Type B pancreatic cell (in vitro differentiated cells): ENCODE data around the gene PDE2A. TPM values are rescaled to one million over a fixed set of nuclear protein-coding genes. Genes with fewer than 3 reads are reported as not detected.

Experiments used
- DNase-seq: peaks from one replicate; pipeline ENCODE4 v3.0.0; 2021; ENCODE audit warnings: mixed read lengths; ENCODE audit not compliant: unreplicated experiment; ENCODE audit errors: extremely low spot score
- H3K27ac Mint-ChIP-seq: 2 replicates; pipeline ENCODE4 v1.8.0; 2021; ENCODE audit warnings: mild to moderate bottlenecking, mixed read lengths
- H3K27me3 Mint-ChIP-seq: 2 replicates; pipeline ENCODE4 v1.8.0; 2021; ENCODE audit warnings: mixed read lengths
- H3K36me3 Mint-ChIP-seq: 2 replicates; pipeline ENCODE4 v1.8.0; 2021; ENCODE audit warnings: mixed read lengths
- H3K4me1 Mint-ChIP-seq: one replicate; pipeline ENCODE4 v1.8.0; 2021; ENCODE audit warnings: mixed read lengths; ENCODE audit not compliant: unreplicated experiment
- H3K4me3 Mint-ChIP-seq: 2 replicates; pipeline ENCODE4 v1.8.0; 2021; ENCODE audit warnings: mild to moderate bottlenecking, mixed read lengths
- H3K9me3 Mint-ChIP-seq: 2 replicates; pipeline ENCODE4 v1.8.0; 2021; ENCODE audit warnings: mixed read lengths
- total RNA-seq: library from RNA; stranded (reverse); gene quantifications from 2 replicates; pipeline ENCODE4 v1.2.1, GENCODE V29; 2021; ENCODE audit warnings: low replicate concordance
- TF ChIP-seq, protein P1 (sequence below): fragments of 200-600 bp; sonication (generic); conservative IDR thresholded peaks from 2 replicates; pipeline ENCODE4 v1.5.0; 2021; ENCODE audit warnings: antibody characterized with exemption, mild to moderate bottlenecking

The PDE2A gene
- total RNA-seq, 1 donor from 2014 or later = 2.8 TPM

DNA sequence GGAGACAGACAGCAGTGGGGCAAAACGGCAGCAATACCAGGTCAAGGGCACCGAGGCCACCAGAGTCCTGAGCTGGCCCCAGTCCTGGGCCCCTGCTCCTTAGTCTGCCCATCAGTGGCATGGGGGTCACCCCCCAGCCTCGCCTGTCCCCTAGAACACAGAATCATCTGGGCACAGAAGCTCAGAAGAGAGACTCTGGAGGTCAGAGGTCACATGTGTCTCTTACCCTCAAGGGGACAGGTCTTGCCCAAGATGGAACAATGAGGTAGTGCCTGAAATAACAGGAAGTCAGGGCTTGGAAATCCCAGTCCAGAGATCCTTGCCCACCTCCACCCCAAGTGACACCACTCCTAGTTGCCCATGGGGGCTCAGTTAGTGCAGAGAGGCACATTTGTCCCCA is 20.6 kb downstream of the PDE2A start:
- TF ChIP-seq, protein P1, sequence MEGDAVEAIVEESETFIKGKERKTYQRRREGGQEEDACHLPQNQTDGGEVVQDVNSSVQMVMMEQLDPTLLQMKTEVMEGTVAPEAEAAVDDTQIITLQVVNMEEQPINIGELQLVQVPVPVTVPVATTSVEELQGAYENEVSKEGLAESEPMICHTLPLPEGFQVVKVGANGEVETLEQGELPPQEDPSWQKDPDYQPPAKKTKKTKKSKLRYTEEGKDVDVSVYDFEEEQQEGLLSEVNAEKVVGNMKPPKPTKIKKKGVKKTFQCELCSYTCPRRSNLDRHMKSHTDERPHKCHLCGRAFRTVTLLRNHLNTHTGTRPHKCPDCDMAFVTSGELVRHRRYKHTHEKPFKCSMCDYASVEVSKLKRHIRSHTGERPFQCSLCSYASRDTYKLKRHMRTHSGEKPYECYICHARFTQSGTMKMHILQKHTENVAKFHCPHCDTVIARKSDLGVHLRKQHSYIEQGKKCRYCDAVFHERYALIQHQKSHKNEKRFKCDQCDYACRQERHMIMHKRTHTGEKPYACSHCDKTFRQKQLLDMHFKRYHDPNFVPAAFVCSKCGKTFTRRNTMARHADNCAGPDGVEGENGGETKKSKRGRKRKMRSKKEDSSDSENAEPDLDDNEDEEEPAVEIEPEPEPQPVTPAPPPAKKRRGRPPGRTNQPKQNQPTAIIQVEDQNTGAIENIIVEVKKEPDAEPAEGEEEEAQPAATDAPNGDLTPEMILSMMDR = no peak
- DNase-seq = no peak
- H3K36me3 Mint-ChIP-seq = no peaks in the 10 kb centered on the region
- H3K27me3 Mint-ChIP-seq = peaks cover 17% of the 10 kb centered on the region
- H3K4me1 Mint-ChIP-seq = peaks cover 15% of the 10 kb centered on the region
- no peak overlapping the region for H3K27ac Mint-ChIP-seq
- H3K9me3 Mint-ChIP-seq = no peaks in the 10 kb centered on the region
- H3K4me3 Mint-ChIP-seq = no peak overlapping the region

DNA sequence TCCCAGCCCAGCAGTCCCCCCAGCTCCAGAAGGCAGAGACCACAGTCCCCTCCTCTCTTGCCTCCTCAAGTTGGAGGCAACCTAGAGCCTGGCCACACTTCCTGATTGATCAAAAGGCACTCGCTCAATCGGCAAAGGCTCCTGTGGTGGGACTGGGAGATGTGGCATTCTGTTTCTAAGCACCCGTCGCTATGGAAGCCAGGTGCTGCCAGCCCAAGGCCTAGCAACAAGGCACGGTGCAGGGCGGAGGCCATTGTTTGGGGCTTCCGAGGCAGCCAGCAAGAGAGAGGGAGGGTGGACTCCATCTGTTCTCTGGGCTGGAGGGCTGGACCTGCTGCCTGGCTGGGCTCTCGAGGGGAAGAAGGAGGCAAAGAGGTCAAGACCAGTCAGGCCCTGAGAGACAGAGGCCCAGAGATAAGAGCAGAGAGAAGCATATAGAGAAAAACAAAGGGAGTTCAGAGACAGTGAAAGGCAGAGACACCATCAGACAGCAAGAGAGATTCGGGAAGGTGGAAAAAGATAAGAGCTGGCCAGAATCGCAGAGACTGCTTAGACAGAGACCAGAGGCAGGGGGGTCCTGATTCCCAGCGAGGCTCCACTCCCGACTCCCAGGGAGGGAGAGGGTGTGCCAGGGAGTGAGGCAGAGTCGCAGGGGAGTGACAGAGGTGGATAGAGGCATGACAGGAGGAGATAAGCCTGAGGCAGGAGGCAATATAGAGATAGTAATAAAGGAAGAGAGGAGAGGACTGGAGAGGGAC is 21.2 kb downstream of the PDE2A start:
- Mint-ChIP-seq H3K36me3 (no peaks in the 10 kb centered on the region), H3K4me3 (peak overlapping the region; percentile 28), H3K27ac (peak overlapping the region; percentile 85), H3K4me1 (peaks cover 15% of the 10 kb centered on the region), H3K27me3 (peaks cover 15% of the 10 kb centered on the region), H3K9me3 (no peaks in the 10 kb centered on the region)
- DNase-seq = no peak
- TF ChIP-seq, protein P1 = no peak

DNA sequence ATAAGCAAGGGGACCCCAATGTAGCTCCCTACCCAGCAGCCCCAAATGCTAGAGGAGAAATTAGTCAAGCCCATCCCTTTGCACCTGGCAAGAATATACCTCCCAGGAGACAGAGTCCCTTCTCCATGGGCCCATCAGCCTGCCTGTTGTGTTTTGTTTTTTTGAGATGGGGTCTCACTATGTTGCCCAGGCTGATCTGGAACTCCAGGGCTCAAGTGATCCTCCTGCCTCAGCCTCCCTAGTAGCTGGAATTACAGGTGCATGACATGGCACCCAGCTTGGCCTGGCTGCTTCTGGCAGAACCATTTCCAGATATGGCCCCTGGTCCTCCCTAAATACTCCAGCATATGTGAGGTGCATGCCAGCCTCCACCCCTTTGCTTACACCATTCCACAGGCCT is 22.1 kb downstream of the PDE2A start:
- TF ChIP-seq, protein P1 = no peak
- Mint-ChIP-seq H3K4me1 (peaks cover 15% of the 10 kb centered on the region), H3K27me3 (peaks cover 15% of the 10 kb centered on the region), H3K4me3 (no peak overlapping the region), H3K9me3 (no peaks in the 10 kb centered on the region), H3K27ac (no peak overlapping the region), H3K36me3 (no peaks in the 10 kb centered on the region)
- DNase-seq = no peak

DNA sequence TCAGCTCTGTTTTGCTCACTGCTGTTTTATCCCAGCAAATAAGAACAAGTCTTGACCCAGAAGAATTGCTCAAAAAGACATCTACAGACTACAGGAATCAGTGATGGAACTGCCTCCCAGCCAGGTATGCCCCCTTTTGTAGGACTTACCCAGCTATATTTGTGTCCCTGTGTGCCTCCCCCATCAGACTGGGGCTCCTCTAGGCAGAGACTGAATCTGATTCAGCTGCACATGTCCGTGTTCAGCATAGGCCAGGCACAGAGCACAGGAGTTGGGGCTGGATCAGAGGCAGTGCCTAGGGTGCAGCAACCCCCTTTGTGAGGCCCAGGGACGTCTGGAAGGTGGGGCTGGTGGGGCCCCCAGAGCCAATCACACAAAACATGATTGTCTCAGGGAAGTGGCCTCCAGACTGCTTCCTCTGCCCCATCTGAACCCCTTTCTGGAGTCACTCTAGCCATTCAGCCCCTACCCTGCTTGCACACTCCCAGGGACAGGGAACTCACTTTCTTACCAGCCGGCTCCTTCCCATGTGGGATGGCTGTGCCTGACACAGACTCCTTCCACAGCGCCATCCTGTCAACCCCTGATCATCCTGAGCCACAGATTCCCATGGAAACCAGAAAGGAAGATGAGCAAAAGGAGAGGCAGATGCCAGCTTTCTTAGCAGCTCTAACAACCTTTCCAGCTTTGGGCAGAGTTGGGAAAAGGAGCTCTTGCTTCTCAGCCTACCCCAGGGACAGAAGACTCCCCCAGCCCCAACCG is 24.8 kb downstream of the PDE2A start:
- Mint-ChIP-seq H3K4me3 (no peak overlapping the region), H3K27ac (no peak overlapping the region), H3K36me3 (no peaks in the 10 kb centered on the region), H3K9me3 (no peaks in the 10 kb centered on the region), H3K4me1 (peaks cover 9% of the 10 kb centered on the region), H3K27me3 (peaks cover 16% of the 10 kb centered on the region)
- DNase-seq = no peak
- TF ChIP-seq, protein P1 = no peak

DNA sequence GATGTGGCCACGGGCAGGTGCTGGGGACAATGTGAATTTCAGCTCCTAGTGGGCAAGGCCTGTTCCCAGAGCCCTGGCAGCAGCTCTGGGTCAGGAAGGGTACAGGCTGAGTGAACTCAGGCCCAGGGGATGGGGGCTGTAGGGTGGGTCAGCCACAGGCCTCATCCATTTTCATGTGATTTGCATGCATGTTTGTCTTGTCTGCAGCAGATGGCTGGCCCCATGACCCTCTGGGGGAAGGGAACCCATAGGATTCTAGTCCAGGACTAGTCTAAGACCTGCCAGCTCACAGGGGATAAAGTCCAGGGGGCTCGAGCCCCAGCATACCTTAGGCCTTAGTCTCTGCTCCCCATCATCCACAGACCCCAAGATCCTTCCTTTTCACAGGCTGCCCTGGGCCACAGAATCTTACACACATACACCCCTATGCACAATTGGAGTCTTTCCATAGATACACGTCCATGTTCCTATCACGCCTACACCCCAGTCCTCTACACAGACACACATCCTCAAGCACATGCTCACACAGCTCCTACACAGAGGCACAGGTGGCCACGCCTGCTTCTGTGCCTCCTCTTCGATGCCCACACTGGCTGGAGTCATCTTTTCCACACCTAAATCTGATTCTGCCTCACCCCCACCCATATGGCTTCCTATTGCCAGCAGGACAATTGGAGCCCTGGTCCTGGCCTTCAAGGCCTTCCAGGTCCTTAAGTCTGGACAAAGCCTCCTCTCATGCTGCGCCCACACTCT is 25.7 kb downstream of the PDE2A start:
- peaks cover 9% of the 10 kb centered on the region for H3K4me1 Mint-ChIP-seq
- no peaks in the 10 kb centered on the region for H3K9me3 Mint-ChIP-seq
- H3K36me3 Mint-ChIP-seq = no peaks in the 10 kb centered on the region
- DNase-seq = no peak
- no peak overlapping the region for H3K27ac Mint-ChIP-seq
- TF ChIP-seq, protein P1 = no peak
- H3K27me3 Mint-ChIP-seq = peaks cover 23% of the 10 kb centered on the region
- no peak overlapping the region for H3K4me3 Mint-ChIP-seq
